Activated naive CD8-positive, alpha-beta T cell treated with anti-CD3 and anti-CD28 coated beads, Interleukin-2, amount 50 U/mL, for 24 hours (primary cell): ENCODE measurements around the gene FAM180A.

Source experiments
- ATAC-seq: fragments of 150-1000 bp; cut with Tn5 transposase; one replicate; pipeline ENCODE4 v1.10.0; 2021
- DNase-seq: peaks from one replicate; pipeline ENCODE4 v3.0.0; 2021
- H3K27ac Mint-ChIP-seq: one replicate; pipeline ENCODE4 v1.8.0; 2021; ENCODE audit warnings: mild to moderate bottlenecking, mixed read lengths
- H3K27me3 Mint-ChIP-seq: one replicate; pipeline ENCODE4 v1.8.0; 2021; ENCODE audit warnings: mixed read lengths
- H3K36me3 Mint-ChIP-seq: one replicate; pipeline ENCODE4 v1.8.0; 2021; ENCODE audit warnings: low read depth, mixed read lengths
- H3K4me1 Mint-ChIP-seq: one replicate; pipeline ENCODE4 v1.8.0; 2021; ENCODE audit warnings: mixed read lengths
- H3K4me3 Mint-ChIP-seq: one replicate; pipeline ENCODE4 v1.8.0; 2021; ENCODE audit warnings: mild to moderate bottlenecking, moderate library complexity, mixed read lengths
- H3K9me3 Mint-ChIP-seq: one replicate; pipeline ENCODE4 v1.8.0; 2021; ENCODE audit warnings: mixed read lengths

The FAM180A gene

DNA sequence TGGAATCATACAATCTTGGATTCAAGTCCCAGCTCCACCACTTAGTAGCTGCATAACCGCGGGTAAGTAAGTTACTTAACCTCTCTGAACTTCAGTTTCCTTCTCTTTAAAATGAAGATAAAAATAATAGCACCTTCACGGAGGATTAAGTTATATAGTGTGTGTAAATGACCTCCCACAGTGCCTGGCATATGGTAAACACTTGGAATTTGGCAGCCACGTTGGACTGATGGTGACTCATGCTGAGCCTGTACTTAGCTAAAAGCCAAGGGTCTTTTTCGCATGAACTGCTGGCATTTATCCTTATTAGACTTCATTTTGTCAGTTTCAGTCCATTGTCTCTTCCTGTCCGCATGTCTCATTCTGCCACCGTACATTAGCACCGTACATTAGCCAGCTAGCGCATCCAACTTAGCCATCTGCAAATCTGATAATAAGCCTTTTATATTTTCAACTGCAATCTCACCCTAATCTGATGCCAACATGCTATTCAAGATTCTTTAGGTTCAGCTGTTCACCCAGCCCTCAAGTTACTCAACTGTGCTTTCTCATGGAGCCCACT lies 31.9 kb downstream of the FAM180A start:
- no peak overlapping the region for H3K27ac Mint-ChIP-seq
- no peaks in the 10 kb centered on the region for H3K4me1 Mint-ChIP-seq

DNA sequence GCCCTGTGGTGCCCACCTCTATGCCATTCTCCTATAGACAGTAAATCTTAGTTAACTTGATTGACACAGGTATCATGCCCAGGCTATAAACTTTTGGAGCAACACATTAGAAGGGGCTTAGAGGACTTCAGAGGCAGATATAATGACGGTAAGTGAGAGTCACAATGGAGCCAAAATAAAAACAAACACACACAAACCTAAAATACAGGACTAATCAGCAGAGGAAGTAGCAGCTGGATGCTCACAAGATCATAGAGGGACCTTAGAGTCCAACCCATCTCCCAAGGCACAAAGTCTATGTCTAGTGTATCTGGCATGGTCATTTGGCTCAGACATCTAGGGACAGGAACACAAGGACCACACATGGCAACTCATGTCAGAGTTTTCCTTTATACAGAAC lies 32.9 kb downstream of the FAM180A start:
- no peak for ATAC-seq
- DNase-seq = no peak
- Mint-ChIP-seq H3K9me3 (no peaks in the 10 kb centered on the region), H3K27me3 (peaks cover 4% of the 10 kb centered on the region), H3K4me3 (no peak overlapping the region), H3K36me3 (no peaks in the 10 kb centered on the region), H3K4me1 (no peaks in the 10 kb centered on the region), H3K27ac (no peak overlapping the region)

More for the DNA sequence above, 31.9 kb downstream of the FAM180A start:
- no peaks in the 10 kb centered on the region for H3K36me3 Mint-ChIP-seq
- ATAC-seq = no peak
- peaks cover 4% of the 10 kb centered on the region for H3K27me3 Mint-ChIP-seq
- DNase-seq = no peak
- no peak overlapping the region for H3K4me3 Mint-ChIP-seq
- H3K9me3 Mint-ChIP-seq = no peaks in the 10 kb centered on the region

DNA sequence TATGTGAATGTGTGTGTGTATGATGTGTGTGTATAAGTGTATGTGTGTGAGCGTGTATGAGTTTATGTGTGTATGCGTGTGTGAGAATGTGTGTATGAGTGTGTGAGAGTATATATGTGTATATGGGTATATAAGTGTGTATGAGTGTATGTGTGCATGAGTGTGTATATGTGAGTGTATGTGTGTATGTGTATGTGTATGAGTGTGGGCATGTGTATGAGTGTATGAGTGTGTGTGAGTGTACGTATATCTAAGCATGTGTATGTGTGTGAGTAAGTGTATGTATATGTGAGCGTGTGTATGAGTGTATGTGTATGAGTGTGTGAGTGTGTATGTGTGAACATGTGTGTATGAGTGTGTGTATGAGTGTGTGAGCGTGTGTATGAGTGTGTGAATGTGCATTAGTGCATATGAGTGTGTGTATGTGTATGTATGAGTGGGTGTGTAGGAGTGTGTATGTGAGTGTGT lies 33.5 kb downstream of the FAM180A start:
- ATAC-seq = no peak
- H3K4me1 Mint-ChIP-seq = no peaks in the 10 kb centered on the region
- peaks cover 2% of the 10 kb centered on the region for H3K27me3 Mint-ChIP-seq
- no peak for DNase-seq
- no peak overlapping the region for H3K27ac Mint-ChIP-seq
- H3K4me3 Mint-ChIP-seq = no peak overlapping the region
- no peaks in the 10 kb centered on the region for H3K9me3 Mint-ChIP-seq
- H3K36me3 Mint-ChIP-seq = no peaks in the 10 kb centered on the region

DNA sequence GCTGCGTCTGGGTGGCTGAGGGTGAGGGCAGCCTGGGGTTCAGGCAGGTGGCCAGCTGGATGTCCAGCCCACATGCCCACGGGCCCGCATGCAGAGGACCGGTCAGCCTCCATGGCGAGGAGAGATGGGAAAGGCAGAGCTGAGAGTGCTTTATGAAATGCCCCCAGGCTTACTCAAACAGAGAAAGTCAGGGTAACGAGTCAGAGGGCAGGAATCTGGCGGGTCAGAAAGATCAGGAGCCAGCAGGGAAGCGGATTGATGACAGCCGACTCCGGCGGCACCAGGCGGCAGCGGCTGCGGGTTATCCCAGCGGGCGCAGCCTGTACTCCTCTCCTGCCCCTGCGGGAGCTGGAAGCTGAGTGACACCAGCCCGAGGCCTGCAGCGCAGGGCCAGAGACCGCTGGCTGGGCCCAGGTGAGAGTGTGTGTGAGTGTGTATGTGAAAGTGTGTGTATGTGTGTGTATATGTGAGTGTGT lies 34.0 kb downstream of the FAM180A start:
- no peak for DNase-seq

DNA sequence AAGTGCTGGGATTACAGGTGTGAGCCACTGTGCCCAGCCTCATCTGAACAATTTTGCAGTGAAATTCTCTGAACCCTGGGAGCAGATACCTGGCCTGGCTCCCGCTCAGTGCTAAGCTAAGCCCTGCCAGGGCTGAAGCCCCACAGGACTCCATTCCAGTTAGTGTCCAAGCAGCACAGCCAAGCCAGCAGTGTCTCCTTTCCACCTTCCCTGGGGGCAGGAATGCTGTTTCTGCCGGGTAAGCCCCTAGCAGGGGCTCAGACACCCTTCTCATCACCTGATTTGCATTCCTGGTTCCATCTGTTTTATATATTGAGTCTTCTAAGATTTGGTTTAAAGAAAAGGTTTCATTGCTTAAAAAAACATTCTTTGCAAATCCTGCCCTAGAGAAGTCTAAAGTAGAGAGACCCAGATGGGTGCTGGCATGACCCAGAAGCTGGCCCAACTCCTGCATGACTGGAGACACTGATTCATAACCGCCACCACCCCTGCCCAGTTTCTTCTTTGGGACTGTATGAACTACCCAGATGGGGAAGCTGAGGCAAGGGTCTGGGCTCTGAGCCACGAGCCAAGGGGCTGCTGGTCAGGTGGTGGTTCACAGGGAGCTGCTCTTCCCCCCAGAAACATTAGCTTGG lies 34.7 kb downstream of the FAM180A start:
- H3K27me3 Mint-ChIP-seq = no peaks in the 10 kb centered on the region
- no peak overlapping the region for H3K4me3 Mint-ChIP-seq
- DNase-seq (no peak), ATAC-seq (no peak)
- no peak overlapping the region for H3K27ac Mint-ChIP-seq
- H3K4me1 Mint-ChIP-seq = no peaks in the 10 kb centered on the region
- H3K36me3 Mint-ChIP-seq = no peaks in the 10 kb centered on the region
- H3K9me3 Mint-ChIP-seq = no peaks in the 10 kb centered on the region

More for the DNA sequence above, 34.0 kb downstream of the FAM180A start:
- Mint-ChIP-seq H3K27ac (no peak overlapping the region), H3K27me3 (peaks cover under 1% of the 10 kb centered on the region), H3K4me1 (no peaks in the 10 kb centered on the region), H3K9me3 (no peaks in the 10 kb centered on the region), H3K36me3 (no peaks in the 10 kb centered on the region), H3K4me3 (no peak overlapping the region)
- no peak for ATAC-seq

DNA sequence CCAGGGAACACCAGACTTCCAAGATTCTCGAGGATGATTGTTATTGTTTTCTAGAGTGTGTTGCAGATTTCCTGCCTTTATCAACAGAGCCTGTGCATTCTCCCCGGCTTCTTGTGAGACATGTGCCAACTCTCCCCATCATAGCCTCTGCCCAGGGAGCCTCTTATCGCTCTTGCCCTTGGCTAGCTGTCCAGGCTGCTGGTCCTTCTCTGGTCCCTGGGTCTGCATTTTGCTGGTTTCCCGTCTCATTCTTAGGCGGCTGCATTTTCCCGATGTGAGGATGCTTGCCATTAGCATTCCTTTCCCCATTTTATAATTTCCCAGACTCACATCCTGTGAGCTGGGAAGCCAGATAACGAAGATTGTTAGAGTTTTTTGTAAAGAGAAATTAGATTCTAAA lies 35.8 kb downstream of the FAM180A start:
- Mint-ChIP-seq H3K27ac (no peak overlapping the region), H3K27me3 (no peaks in the 10 kb centered on the region), H3K36me3 (no peaks in the 10 kb centered on the region), H3K9me3 (no peaks in the 10 kb centered on the region), H3K4me3 (no peak overlapping the region), H3K4me1 (no peaks in the 10 kb centered on the region)
- DNase-seq = no peak
- no peak for ATAC-seq

DNA sequence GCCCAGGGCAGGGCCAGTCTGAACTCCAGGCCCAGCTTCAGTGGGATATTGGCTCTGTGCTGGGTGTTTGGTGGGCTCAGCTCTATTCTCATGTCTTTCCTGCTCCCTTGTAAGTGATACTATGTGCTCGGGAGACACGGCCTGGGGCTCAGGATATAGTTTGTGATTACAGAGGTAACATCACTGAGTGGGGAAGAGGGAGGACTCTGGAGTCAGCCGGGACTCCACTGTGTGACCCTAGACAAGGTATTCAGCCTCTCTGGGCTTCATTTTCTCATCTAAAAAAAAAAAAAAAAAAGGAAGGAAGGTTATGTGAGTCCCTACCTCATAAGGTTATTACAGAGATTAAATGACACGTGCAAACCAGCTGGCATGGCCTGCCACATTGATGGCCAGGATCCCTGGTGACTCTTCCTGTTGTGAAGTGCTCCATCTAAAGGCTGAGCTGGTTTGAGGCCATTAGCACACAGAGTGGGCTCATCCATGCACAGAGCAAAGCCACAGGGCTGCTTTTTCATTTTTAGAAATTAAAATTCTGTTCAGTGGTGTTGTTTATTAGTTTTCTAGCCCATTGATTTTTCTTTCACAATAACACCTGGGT lies 36.3 kb downstream of the FAM180A start:
- H3K9me3 Mint-ChIP-seq = no peaks in the 10 kb centered on the region
- ATAC-seq (no peak), DNase-seq (no peak)
- H3K27ac Mint-ChIP-seq = no peak overlapping the region
- no peaks in the 10 kb centered on the region for H3K4me1 Mint-ChIP-seq
- no peaks in the 10 kb centered on the region for H3K36me3 Mint-ChIP-seq
- no peak overlapping the region for H3K4me3 Mint-ChIP-seq
- no peaks in the 10 kb centered on the region for H3K27me3 Mint-ChIP-seq

DNA sequence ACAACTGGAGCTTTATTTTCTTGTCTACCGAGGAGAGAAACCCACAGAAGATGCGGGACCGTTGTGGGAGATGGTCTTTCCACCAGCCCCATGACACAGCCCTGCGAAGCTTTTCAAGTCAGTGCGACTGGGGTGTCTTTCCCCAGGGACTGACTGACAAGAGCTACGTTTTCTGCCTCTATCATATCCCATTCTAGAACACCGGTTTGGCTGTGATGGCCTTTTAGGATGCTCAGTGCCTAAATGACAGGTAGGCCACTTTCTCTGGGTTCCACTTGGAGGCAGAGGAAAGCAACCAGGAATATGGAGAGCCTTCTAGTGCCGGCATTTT lies 37.5 kb downstream of the FAM180A start:
- Mint-ChIP-seq H3K4me3 (no peak overlapping the region), H3K4me1 (no peaks in the 10 kb centered on the region), H3K9me3 (no peaks in the 10 kb centered on the region), H3K27ac (no peak overlapping the region), H3K36me3 (no peaks in the 10 kb centered on the region), H3K27me3 (no peaks in the 10 kb centered on the region)
- DNase-seq (no peak), ATAC-seq (no peak)

DNA sequence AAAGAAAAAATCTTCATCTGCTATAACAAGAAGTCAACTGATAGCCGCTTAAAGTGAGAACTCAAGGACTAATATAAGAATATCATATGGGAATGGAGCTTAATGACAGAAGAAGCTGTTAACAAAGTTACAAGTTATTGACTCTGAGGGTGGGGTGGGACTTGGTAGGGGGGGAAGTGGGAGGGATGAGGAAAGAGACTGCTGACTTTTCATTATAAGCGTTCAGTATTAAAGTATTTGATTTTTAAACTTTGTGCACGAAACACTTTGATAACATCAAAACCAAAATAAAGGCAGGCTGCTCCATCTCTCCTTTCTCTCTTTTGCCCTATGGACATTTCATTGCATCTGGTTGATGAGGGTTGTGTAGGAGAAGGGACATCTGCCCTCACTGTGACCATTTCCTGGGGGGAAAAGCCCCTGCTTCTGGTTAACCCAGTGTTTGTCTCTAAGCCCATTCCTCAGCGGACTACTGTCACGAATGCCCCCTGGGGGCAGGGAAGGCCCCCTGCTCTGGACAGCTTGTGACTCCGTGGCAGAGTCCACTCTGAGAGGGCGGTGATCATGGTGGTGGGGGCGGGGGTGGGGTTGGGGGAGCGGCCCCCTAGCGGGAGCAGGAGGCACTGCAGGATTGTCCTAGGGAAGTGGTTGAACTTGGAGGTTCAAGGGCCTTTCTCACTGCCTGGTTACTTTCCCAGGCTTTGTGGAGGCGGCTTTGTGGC lies 38.0 kb downstream of the FAM180A start:
- no peak for ATAC-seq
- H3K4me3 Mint-ChIP-seq = no peak overlapping the region
- H3K27me3 Mint-ChIP-seq = no peaks in the 10 kb centered on the region

DNA sequence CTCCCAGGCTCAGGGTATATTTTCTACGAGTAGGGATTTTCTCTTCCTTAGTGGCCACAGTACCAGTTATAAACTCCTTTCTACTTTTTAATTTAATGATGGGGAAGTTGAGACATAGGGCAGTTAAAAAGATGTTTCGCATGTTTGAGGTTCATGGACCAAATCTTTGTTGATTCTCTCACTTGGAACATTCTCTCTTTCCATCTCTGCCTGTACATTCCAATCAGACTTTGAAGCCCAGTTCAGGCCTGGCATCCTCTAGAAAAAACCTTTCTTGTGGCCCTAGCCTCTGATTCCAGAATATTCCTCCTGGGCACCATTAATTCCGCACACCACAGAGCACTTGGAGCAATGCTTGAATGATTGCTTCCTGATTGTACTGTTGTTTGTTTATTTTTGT lies 39.1 kb downstream of the FAM180A start:
- no peak overlapping the region for H3K27ac Mint-ChIP-seq
- no peaks in the 10 kb centered on the region for H3K27me3 Mint-ChIP-seq
- H3K9me3 Mint-ChIP-seq = no peaks in the 10 kb centered on the region
- DNase-seq (no peak), ATAC-seq (no peak)
- no peaks in the 10 kb centered on the region for H3K36me3 Mint-ChIP-seq
- no peak overlapping the region for H3K4me3 Mint-ChIP-seq
- no peaks in the 10 kb centered on the region for H3K4me1 Mint-ChIP-seq

More for the DNA sequence above, 38.0 kb downstream of the FAM180A start:
- Mint-ChIP-seq H3K36me3 (no peaks in the 10 kb centered on the region), H3K4me1 (no peaks in the 10 kb centered on the region), H3K9me3 (no peaks in the 10 kb centered on the region), H3K27ac (no peak overlapping the region)
- DNase-seq = peak; percentile 23

DNA sequence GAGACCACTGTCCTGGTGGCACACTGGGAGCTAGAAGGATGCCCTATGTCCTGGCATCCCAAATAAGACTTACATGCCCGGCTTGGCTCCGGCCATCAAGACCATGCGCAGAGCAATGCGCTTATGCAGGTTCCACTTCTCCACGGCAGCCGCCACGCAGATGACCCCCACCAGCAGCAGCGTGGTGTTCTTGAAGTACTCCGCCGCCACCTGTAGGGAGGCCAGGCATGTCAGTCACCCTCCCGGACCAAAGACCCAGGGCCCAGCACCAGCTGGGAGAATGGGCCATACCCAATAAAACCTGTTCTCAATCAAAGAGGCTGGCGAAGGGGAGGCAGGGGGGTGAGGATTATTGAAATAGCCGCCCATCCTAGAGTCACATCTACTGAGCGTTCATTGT lies 40.6 kb downstream of the FAM180A start:
- ATAC-seq (no peak), DNase-seq (no peak)
- Mint-ChIP-seq H3K4me3 (no peak overlapping the region), H3K36me3 (no peaks in the 10 kb centered on the region), H3K9me3 (no peaks in the 10 kb centered on the region), H3K27me3 (no peaks in the 10 kb centered on the region), H3K27ac (no peak overlapping the region), H3K4me1 (no peaks in the 10 kb centered on the region)

DNA sequence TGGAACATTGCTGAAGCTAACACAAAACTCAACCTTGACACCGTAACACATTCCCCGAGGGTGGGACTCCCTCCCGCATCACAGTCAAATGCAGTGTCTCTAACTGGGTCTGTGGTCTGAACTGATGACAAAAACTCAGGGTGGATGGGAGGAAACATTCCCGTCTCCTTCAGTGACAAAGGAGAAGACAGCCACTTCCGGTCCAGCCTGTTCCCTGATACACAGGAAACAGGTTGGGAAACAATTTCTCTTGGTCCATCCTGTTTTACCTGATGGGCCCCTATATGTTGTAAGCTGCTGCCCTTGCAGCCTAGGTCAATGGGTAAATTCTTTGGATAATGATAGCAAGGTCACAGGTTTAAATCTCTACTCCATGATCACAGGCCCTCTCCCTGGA lies 41.0 kb downstream of the FAM180A start:
- no peak overlapping the region for H3K27ac Mint-ChIP-seq
- no peak overlapping the region for H3K4me3 Mint-ChIP-seq
- H3K36me3 Mint-ChIP-seq = no peaks in the 10 kb centered on the region
- H3K27me3 Mint-ChIP-seq = no peaks in the 10 kb centered on the region
- DNase-seq (no peak), ATAC-seq (no peak)
- H3K4me1 Mint-ChIP-seq = no peaks in the 10 kb centered on the region
- no peaks in the 10 kb centered on the region for H3K9me3 Mint-ChIP-seq

DNA sequence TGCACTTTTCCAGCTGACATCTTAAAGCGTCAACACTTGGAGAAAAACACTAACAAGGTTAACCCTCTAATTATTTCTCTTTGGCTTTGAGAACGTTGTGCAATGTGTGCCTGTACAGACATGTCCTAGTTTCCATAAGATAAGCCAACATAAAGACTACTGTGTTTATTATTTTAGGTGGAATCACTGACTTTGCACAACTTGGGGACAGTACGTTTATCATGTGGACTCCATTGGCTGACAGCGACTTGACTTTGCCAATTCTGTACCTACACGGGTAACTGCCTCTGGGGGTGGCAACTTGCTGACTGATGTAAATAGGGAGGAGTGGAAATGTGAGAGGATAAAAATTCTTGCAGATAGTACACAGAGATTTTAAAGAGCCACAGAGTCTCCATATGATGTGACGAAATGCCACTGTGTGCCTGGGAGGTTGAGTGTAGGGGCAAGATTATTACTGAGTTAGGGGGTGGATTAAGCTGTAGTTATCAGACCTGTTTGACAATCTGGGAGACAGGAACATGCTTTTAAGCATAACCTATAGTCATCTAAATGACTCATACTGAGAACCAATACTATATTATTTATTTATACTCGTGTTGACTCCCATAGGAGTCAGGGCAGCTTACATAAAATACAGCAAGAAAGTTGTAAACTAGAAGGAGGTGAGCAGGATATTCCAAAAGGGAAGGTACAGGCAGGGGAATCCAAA lies 41.6 kb downstream of the FAM180A start:
- DNase-seq (no peak), ATAC-seq (no peak)
- Mint-ChIP-seq H3K4me3 (no peak overlapping the region), H3K36me3 (no peaks in the 10 kb centered on the region), H3K9me3 (no peaks in the 10 kb centered on the region), H3K27ac (no peak overlapping the region), H3K4me1 (no peaks in the 10 kb centered on the region), H3K27me3 (no peaks in the 10 kb centered on the region)

DNA sequence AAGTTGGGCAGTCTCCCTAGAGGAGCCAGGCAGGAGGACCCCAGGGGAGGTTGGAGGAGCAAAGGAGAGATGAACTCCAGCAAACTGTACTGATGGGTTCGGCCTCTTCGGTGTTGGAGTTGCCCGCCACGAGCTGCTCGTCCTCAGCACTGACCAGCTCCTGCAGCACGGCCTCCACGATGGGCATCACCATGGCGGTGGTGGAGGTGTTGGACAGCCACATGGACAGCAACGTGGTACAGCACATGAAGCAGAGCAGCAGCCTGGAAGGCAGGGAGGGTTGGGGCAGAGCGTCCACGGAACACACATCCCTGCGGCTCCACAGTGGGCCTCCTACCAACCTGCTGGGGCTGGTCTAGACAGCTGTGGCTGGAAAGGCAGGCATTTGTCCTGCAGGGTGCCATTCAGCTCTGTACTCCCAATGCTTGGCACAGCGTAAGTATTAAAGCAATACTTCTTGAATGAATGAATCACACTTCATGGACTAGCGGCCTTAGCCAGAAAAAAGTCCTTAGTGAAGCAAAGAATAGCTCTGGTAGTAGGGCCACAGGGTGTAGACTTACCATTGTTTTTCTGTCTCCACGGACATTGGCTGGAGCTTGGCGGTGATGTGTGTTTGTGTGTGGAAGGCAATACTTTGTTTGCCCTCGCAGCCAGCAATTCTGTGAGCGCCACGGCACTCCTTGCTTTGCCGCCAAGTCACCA lies 42.4 kb downstream of the FAM180A start:
- H3K4me1 Mint-ChIP-seq = no peaks in the 10 kb centered on the region

More for the DNA sequence above, 42.4 kb downstream of the FAM180A start:
- H3K27ac Mint-ChIP-seq = no peak overlapping the region
- no peak for DNase-seq
- no peak overlapping the region for H3K4me3 Mint-ChIP-seq
- no peaks in the 10 kb centered on the region for H3K36me3 Mint-ChIP-seq
- H3K9me3 Mint-ChIP-seq = no peaks in the 10 kb centered on the region
- H3K27me3 Mint-ChIP-seq = no peaks in the 10 kb centered on the region
- ATAC-seq = no peak
